ENCODE results near the gene TMEM80.
"Not testable (repeated sequence)": the region's sequence is repeated elsewhere in the genome, so short reads cannot be mapped to it uniquely, and the experiment has no call there.

Gene TMEM80

DNA sequence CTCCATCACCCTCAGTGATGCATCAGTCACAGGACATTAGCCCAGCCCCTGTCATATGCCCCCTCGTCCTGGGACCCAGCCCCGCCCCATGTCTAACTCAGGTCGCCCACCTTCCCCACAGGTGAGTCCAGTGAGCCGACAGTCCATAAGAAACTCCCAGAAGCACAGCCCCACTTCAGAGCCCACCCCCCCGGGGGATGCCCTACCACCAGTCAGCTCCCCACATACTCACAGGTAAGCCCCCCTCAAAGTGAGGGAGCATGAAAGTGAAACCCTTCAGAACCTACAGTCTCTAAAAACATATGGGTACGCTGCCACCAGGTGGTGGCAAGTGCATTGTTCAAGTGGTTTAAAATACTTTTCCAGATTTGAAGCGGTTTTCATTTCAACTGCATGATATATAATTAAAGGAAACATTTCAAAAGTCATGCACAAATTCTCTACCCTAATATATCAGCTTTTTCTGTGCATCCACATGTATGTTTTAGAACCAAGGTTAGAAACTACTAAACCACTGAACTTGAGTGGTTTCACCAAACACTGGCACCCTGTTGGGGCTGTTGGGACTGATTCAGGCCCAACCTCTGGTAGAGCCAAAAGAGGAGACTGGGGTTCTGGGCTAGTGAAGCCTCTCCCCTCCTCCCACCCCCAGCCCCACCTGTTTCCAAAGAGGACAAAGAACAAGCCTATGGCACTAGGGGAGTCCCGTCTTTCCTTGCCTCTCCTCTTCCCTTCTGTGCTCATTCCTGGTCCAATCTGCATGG, 27.7 kb downstream of the TMEM80 start:
- peak; percentile 47 for DNase-seq

DNA sequence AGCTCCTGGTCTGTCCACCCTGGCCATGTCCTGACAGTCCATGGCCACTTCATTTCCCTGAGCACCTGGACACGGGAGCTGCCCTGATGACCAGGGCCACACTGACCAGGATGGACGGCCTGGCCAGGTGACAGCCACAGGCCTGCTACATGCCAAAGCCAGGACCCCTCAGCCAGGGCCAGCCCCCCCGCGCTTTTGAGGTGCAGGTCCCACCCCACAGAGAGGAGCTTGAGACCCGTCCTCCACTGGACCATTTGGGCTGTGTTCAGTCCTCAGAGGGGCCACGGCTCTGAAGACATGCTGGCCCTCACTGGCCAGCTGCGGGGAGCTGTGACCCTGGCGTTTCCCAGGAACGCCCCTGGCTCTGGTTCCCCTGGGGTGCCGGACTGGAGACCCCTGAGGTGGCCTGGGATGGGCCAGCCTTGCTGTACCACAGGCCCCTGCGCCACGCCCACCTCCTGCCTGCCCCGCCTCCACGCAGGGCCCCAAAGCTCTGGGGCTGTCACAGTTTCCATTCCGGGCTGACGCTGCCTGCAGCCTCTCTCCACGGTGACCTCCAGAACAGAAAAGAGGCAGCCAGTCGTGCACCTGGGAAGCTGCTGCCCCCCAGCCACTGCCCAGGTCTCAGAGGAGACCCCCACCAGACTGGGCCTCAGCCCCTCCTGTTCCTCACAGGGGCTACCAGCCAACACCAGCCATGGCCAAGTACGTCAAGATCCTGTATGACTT, 28.6 kb downstream of the TMEM80 start:
- peak; percentile 57 for DNase-seq

DNA sequence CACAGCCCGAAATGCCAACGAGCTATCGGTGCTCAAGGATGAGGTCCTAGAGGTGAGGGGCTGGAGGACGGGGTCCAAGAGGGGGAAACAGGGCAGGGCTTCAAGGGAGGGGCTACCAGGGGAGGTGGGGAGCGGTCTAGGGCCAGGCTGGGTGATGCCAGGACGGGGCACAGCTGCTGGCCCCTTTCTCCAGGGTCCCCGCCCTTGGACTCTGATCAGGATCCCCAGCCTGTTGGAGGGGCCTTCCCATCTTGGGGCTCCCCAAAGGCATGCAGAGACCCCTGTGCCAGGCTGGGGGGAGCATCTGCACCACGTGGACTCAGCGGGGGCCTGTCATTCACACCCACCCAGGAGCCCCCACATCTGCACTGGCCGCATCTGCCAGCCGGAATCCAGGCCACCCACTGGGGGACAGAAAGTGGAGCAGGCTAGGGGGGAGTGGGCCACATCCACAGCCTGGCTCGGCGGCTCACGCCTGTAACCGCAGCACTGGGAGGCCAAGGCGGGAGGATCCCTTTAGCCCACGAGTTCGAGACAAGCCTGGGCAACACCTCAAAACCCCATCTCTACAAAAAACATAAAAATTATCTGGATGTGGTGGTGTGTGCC, 29.3 kb downstream of the TMEM80 start:
- DNase-seq, result no peak

DNA sequence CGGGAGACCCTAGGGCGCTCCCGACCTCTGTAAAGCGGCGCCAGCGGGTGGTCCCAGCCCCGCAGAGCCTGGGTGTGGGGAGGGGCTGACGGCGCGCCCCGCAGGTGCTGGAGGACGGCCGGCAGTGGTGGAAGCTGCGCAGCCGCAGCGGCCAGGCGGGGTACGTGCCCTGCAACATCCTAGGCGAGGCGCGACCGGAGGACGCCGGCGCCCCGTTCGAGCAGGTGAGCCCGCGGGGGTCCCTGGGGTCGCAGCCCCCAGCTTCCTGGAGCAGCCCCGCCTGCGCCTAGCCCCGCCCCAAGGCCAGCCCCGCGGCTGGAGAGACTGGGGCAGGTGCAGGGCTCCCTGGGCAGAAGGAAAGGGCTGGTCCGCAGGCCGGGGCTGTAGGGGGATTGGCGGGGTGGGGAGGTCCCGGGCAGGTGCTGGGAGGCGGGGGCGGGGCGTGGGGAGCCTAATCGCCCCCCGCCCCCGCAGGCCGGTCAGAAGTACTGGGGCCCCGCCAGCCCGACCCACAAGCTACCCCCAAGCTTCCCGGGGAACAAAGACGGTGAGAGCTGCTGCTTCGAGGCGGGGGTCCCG, 30.1 kb downstream of the TMEM80 start:
- DNase-seq, result peak; percentile 38

DNA sequence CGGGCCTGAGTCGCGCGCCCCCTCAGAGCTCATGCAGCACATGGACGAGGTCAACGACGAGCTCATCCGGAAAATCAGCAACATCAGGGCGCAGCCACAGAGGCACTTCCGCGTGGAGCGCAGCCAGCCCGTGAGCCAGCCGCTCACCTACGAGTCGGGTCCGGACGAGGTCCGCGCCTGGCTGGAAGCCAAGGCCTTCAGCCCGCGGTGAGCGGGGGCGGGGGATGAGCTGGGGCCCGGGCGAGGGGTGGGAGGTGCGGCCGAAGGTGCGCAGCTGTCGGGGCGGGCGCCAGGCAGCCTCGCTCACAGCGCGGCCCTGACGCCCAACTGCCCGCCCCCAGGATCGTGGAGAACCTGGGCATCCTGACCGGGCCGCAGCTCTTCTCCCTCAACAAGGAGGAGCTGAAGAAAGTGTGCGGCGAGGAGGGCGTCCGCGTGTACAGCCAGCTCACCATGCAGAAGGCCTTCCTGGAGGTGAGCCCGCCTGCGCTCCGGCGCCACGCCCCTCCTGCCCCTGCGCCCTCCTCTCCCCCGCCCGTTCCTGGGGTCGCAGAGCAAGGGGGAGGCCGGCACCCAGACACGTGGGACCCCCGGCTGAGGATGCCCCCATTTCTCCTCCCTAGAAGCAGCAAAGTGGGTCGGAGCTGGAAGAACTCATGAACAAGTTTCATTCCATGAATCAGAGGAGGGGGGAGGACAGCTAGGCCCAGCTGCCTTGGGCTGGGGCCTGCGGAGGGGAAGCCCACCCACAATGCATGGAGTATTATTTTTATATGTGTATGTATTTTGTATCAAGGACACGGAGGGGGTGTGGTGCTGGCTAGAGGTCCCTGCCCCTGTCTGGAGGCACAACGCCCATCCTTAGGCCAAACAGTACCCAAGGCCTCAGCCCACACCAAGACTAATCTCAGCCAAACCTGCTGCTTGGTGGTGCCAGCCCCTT, 30.9 kb downstream of the TMEM80 start:
- DNase-seq, result peak; percentile 69

DNA sequence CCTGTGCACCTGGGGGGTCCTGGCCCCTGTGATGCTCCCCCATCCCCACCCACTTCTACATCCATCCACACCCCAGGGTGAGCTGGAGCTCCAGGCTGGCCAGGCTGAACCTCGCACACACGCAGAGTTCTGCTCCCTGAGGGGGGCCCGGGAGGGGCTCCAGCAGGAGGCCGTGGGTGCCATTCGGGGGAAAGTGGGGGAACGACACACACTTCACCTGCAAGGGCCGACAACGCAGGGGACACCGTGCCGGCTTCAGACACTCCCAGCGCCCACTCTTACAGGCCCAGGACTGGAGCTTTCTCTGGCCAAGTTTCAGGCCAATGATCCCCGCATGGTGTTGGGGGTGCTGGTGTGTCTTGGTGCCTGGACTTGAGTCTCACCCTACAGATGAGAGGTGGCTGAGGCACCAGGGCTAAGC, 31.7 kb downstream of the TMEM80 start:
- DNase-seq, result peak; percentile 37

DNA sequence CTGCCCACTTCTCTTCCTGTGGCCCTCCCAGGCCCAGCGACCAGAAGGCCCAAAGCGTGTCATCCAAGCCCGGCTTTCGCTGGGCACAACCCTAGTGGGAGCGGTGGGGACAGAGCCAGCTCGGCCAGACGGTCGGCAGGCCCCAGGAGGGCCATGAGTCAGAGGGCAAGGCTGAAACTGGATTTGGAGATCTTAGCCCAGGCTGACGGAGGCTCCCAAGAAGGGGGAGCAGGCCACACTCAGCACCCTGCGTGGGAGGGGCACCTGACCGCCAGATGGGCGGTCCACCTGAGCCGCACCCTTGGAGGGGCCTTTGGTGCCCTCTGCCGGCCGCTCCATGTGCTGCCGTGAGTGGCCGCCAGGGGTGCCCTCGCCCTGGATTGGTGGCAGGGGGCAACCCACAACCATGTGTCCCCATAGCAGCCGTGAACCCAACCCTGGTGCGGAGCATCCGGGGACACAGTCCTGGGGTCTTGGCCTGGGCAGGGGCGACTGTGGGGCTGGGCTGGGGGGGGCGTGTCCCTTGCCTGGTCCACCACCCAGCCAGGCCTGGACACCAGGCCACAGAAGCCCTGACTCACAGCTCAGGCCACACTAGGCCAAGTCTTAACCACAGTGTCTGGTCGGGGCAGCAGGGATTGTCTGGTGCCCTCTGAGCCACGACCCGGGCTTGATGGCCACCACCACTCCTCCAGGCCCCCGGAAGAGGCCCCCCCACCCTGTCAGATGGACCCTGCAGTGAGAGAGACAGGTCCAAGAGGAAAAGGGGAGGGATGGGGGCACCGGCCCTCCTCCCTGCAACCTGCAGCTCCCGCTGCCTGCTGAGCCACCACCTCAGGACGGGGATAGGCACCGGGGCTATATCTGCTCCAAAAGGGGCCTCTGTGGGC, 32.5 kb downstream of the TMEM80 start:
- peak; percentile 81 for DNase-seq

DNA sequence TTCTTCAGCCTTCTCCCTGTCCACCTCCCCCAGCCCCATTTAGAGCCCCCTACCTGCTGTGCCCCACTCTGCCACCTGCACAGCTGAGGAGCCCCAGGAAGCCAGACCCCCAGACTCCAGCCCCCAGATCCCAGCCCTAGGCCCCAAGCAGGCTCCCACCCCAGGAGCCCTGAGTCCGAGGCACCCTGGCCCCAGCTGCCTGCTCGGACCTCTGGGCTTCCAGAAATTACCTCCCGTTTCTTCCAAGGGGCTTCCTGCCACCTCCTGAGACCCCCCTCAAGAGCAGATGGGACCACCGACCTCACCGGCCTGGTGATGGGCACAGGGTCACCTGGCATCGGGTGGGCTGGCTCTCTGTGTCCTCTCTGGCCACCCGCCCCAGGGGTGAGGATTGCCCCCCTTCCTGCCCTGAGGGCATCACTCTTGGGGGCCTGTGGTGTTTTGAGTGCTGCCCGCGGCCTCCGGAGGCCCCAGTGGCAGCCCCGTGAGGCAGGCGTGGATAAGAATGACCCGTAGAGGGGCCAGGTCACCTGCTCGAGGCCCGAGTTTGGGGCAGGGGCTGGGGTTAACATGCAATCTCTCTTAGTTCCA, 33.4 kb downstream of the TMEM80 start:
- no peak for DNase-seq

DNA sequence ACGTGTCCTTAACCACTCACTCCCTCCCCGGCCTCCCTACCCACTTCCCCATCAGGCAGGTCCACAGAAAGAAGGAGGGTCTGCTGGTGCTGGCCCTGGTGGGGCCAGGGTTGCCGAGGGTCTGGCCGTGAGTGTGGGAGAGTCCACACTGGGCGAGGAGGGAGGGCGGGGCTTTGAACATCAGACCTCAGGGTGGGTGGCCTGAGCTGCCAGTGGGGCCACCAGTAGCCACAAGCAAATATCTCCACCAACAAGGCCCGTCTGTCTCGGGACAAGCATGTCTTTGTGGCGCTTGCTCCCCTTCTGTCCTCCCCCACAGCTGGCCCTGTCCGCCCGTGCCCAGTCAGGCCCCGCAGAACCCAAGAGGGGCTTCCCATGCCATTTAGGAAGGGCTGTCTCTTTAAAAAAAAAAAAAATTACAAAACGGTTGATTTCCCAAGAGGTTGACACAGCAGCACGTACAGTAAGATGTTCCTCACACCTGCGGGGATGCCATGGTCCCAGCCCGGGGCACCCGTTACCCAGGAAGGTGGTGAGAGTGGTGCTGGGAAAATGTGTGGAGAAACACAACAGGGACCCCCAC, 34.0 kb downstream of the TMEM80 start:
- DNase-seq, result peak; percentile 49

DNA sequence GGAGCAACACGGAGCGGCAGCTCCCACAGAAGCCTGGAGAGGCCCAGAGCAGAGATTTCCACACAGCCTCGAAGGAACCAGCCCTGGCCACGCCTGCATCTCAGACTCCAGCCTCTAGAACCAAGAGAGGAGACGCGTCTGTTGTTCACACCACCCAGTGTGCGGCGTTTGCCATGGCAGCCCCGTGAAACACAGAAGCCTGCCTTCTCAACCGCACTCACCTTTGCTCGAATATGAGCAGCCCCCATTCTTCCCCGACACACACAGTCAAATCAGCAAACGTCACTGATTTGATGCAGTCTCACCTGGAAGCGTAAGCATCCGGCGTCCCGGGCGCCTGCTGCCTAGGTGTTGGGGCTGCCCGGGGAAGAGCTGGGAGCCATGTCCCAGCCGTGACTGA, 37.5 kb downstream of the TMEM80 start:
- no peak for DNase-seq

DNA sequence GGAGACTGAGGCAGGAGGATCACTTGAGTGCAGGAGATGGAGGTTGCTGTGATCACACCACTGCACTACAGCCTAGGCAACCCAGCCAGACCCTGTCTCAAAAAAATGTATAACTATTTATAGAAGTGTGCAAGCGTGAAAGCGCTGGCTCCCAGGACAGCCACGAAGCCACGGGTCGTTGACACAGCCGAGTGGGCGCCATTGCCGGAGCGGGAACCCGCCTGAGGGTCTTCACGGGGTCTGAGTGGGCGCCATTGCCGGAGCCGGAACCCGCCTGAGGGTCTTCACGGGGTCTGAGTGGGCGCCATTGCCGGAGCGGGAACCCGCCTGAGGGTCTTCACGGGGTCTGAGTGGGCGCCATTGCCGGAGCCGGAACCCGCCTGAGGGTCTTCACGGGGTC, 38.9 kb downstream of the TMEM80 start:
- not testable (repeated sequence) for DNase-seq

DNA sequence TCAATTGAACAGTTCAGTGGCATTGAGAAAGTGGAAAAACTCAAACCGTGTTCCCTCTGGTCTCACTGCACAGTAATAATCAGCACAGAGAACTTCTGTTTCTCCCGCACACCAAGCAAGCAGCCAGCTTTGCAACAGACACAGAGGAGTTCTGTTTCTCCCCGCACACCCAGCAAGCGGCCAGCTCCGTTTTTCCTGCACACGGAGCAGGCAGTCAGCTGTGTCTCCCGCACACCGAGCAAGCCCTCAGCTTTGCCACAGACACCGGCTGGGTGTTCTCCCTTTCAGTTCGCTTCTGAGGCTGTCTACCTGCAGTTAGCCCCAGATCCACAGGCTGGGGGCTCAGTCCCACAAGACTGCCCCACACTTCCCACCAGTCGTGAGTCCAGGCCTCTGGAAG, 41.8 kb downstream of the TMEM80 start:
- DNase-seq, result no peak

DNA sequence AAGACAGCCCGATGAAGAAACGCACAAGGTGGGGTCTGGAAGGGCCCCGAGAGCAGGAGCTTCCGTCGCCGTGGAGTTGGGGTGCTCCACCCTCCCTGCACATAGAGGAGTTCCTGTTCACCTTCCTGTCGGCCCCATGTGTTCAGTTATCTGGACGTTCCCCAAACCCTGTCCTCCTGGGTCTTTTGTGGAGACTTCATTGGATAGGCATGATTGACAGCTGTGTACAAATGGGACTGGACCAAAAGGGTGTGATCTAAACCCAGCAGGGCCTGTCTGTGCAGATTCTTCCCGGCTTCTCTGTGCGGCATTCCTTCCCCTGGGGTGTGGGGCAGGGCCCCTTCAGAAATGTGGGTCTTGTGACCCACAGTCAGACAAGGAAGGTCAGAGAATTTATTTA, 42.3 kb downstream of the TMEM80 start:
- not testable (repeated sequence) for DNase-seq

DNA sequence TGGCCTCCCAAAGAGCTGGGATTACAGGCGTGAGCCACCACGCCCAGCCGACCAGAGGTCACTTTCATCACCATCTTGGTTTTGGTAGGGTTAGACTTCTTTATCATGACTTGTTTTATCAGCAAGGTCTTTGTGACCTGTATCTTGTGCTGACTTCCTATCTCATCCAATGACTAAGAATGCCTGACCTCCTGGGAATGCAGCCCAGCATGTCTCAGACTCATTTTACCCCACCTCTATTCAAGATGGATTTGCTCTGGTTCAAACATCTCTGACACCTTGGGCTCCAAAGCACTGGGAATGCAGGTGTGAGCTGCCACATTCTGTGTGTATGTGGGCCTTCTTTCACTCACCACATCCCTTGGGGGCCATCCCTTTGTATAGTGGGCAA, 46.5 kb downstream of the TMEM80 start:
- DNase-seq, result no peak

DNA sequence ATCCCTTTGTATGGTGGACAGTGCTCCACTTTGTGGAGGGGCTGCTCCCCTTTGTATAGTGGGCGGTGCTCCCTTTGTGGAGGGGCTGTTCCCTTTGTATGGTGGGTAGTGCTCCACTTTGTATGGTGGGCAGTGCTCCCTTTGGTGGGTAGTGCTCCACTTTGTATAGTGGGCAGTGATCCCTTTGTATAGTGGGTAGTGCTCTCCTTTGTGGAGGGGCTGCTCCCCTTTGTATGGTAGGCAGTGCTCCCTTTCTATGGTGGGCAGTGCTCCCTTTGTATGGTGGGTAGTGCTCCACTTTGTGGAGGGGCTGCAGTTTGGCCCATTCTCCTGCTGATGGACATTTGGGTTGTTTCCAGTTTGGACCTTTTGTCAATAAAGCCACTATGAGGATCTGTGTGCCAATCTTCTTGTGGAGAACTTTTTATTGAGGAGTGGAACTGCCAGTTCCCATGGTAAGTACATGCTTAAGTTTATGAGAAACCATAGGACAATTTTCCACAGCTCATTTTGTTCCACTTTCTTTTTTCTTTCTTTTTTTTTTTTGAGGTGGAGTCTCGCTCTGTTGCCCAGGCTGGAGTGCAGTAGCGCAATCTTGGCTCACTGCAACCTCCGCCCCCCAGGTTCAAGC, 47.1 kb downstream of the TMEM80 start:
- DNase-seq, result no peak

DNA sequence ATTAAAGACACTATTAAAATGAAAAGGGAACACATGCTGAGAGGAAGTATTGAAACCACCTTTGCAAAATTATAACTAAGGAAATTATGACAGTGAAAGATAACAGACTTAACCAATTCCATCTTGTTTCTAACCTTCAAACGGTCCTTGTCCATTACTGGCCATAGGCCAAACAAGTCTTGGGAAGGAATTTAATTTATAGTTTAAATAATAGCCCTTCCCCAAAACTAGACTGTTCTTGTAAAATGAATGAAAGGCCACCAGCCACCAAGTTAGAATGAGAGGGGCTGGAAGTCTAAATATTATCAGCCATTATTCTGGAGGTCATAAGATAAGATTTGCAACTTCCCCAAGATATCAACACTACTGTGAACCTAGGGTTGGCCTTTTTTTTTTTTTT, 49.8 kb downstream of the TMEM80 start:
- no peak for DNase-seq

DNA sequence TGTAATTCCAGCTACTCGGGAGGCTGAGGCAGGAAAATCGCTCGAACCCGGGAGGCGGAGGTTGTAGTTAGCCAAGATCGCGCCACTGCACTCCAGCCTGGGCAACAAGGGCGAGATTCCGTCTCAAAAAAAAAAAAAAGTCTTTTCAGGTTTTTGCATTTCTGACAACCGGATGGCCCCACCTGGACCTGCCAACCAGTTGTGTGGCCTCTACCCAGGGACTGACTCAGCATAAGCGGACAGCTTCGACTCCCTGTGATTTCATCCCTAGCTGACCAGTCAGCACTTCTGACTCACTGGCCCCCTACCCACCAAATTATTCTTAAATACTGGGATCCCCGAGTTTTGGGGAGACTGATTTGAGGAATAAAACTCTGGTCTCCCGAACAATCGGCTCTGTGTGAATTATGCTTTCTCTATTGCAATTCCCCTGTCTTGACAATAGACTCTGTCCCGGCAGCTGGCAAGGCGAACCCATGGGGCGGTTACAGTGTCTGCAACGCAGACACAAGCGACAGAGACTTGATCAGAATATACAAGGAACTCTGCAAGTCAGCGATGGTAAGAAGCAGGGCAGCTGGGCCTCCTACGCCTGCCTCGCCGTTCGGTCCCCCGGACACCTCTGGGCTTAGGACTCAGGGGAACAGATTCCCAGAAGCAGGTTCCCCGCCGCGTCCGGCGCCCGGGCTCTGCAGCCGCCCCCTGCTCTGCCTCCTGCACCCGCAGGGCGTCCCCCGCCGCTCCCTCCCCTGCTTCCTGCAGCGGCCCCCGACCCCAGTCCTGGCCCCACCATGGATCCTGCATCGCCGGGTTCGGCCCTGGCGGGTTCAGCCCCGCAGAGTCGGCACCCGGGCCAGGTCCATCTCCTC, 50.9 kb downstream of the TMEM80 start:
- no peak for DNase-seq

DNA sequence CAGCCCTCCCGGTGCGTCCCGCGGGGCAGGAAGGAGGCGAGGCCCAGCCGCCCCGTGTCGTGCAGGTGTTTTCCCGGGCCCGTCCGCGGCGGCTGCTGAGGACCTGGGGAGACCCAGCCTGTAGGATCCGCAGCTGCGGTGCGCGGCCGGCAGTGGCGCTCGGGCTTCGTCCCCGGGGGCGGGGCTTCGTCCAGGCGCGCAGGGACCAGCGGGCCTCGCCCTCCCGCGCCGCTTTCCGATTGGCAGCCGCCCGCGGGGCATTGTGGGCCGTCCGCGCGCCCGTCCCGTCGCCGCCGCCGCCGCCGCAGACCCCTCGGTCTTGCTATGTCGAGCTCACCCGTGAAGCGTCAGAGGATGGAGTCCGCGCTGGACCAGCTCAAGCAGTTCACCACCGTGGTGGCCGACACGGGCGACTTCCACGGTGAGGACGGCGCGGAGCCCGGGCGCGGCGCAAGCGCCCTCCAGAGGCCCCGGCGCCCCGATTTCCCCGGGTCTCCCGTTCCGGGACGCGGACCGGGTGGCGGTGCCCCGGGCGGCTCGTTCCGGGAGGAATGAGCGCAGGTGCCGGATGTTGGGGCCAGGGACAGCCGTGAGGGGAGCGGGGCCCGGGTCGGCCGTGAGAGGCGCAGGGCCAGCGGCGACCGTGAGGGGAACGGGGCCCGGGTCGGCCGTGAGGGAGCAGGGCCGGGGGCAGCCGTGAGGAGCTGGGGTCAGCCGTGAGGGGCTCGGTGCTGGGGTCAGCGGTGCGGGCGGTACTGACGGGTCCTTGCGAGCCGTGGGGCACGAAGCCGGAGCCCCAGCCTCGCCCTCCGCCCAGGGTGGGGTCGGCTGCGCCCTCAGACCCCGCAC, 51.8 kb downstream of the TMEM80 start, which contains the start of gene TALDO1:
TSS of gene TALDO1 (plus strand) at position 307 of the 849 bp plus-strand sequence. CDS start at position 325, 18 bp downstream.
- peak; percentile 92 for DNase-seq
